IMR-90 (cell line): ENCODE data around the gene KCNMA1. TPM values are rescaled to one million over a fixed set of nuclear protein-coding genes. Genes with fewer than 3 reads are reported as not detected.

Source experiments
- ATAC-seq: fragments of 200-7000 bp; cut with Tn5 transposase; 2 replicates; pipeline ENCODE4 v1.9.1; 2020; ENCODE audit warnings: low read depth, mild to moderate bottlenecking, moderate library complexity
- BruUV-seq: library from RNA; stranded (reverse); fragments of 400-500 nt; replicated peaks from 2 replicates; lab custom pipeline; 2021; lab: Mats Ljungman, UMichigan
- CTCF ChIA-PET: fragments of 300-600 bp; formaldehyde crosslinking; extraction: SDS; loops from one replicate; lab custom pipeline; 2021; ENCODE audit warnings: antibody characterized with exemption; lab: Yijun Ruan, JAX
- POLR2A ChIA-PET: fragments of 300-600 bp; sonication (Branson Sonifier 250); formaldehyde crosslinking; loops from one replicate; lab custom pipeline; 2022; ENCODE audit warnings: antibody characterized with exemption; ENCODE audit not compliant: unreplicated experiment; lab: Charles Lee
- DNase-seq: peaks from one replicate; pipeline ENCODE4 v3.0.0; 2013
- H2AFZ ChIP-seq: replicated peaks from 2 replicates; pipeline ENCODE3; 2013; ENCODE audit warnings: low read length, mild to moderate bottlenecking; ENCODE audit not compliant: poor library complexity
- H2AK5ac ChIP-seq: 2 replicates; pipeline ENCODE4 v1.6.1; 2013; ENCODE audit warnings: low read depth, low read length, inconsistent platforms
- H2AK9ac ChIP-seq: replicated peaks from 2 replicates; pipeline ENCODE3; 2013; ENCODE audit warnings: mild to moderate bottlenecking, low read depth, low read length, moderate library complexity; ENCODE audit not compliant: poor library complexity
- H2BK120ac ChIP-seq: 2 replicates; pipeline ENCODE4 v1.6.1; 2013; ENCODE audit warnings: low read depth, low read length, inconsistent platforms
- H2BK15ac ChIP-seq: 3 replicates; pipeline ENCODE4 v1.6.1; 2013; ENCODE audit warnings: low read depth, low read length, inconsistent platforms
- H2BK20ac ChIP-seq: 2 replicates; pipeline ENCODE4 v1.6.1; 2013; ENCODE audit warnings: low read depth, mild to moderate bottlenecking, inconsistent platforms, low read length, moderate library complexity
- H2BK5ac ChIP-seq: 2 replicates; pipeline ENCODE4 v1.6.1; 2013; ENCODE audit warnings: mild to moderate bottlenecking, low read depth, low read length, inconsistent platforms; ENCODE audit not compliant: poor library complexity, severe bottlenecking
- H3K14ac ChIP-seq: replicated peaks from 2 replicates; pipeline ENCODE4 v1.6.1; 2013; ENCODE audit warnings: low read depth, low read length, inconsistent platforms
- H3K18ac ChIP-seq: 2 replicates; pipeline ENCODE4 v1.6.1; 2013; ENCODE audit warnings: low read depth, low read length, control low read depth
- H3K23ac ChIP-seq: 2 replicates; pipeline ENCODE4 v1.6.1; 2013; ENCODE audit warnings: low read depth, low read length, inconsistent platforms
- H3K27ac ChIP-seq: 2 replicates; pipeline ENCODE4 v1.5.1; 2013; ENCODE audit warnings: mild to moderate bottlenecking, control low read depth, low read length; ENCODE audit not compliant: insufficient read depth
- H3K27me3 ChIP-seq: 2 replicates; pipeline ENCODE4 v1.6.1; 2013; ENCODE audit warnings: low read length; ENCODE audit not compliant: control insufficient read depth, insufficient read depth
- H3K36me3 ChIP-seq: 2 replicates; pipeline ENCODE4 v1.6.1; 2013; ENCODE audit warnings: low read length, mixed read lengths; ENCODE audit not compliant: control insufficient read depth, insufficient read depth
- H3K4ac ChIP-seq: 2 replicates; pipeline ENCODE4 v1.6.1; 2013; ENCODE audit warnings: low read depth, low read length, inconsistent platforms
- H3K4me1 ChIP-seq: 2 replicates; pipeline ENCODE4 v1.6.1; 2013; ENCODE audit warnings: low read length, mixed read lengths; ENCODE audit not compliant: control insufficient read depth, insufficient read depth
- H3K4me2 ChIP-seq: 2 replicates; pipeline ENCODE4 v1.6.1; 2013; ENCODE audit warnings: low read depth, mild to moderate bottlenecking, control low read depth, low read length, moderate library complexity
- H3K4me3 ChIP-seq: 2 replicates; pipeline ENCODE4 v1.5.1; 2013; ENCODE audit warnings: low read depth, mild to moderate bottlenecking, control low read depth, low read length, moderate library complexity; ENCODE audit not compliant: insufficient read depth
- H3K56ac ChIP-seq: 2 replicates; pipeline ENCODE4 v1.6.1; 2013; ENCODE audit warnings: low read length, inconsistent platforms; ENCODE audit not compliant: insufficient read depth; ENCODE audit errors: extremely low read depth
- H3K79me1 ChIP-seq, 2 experiments: 2 replicates each; pipeline ENCODE4 v1.6.1; 2013; ENCODE audit warnings: low read length in 2 of 2, inconsistent platforms in 1 of 2, low read depth in 1 of 2
- H3K9ac ChIP-seq: 2 replicates; pipeline ENCODE4 v1.6.1; 2013; ENCODE audit warnings: low read depth, low read length, control low read depth
- H3K9me1 ChIP-seq: 2 replicates; pipeline ENCODE4 v1.6.1; 2013; ENCODE audit warnings: low read length, inconsistent platforms; ENCODE audit not compliant: insufficient read depth
- H3K9me3 ChIP-seq: 2 replicates; pipeline ENCODE4 v1.6.1; 2013; ENCODE audit warnings: low read length; ENCODE audit not compliant: control insufficient read depth, insufficient read depth
- H4K20me1 ChIP-seq: 2 replicates; pipeline ENCODE4 v1.6.1; 2013; ENCODE audit warnings: low read length, inconsistent platforms; ENCODE audit not compliant: insufficient read depth
- H4K5ac ChIP-seq: 2 replicates; pipeline ENCODE4 v1.6.1; 2013; ENCODE audit warnings: mild to moderate bottlenecking, low read depth, low read length, control low read depth
- H4K8ac ChIP-seq, 2 experiments: 2 replicates each; pipeline ENCODE4 v1.6.1; 2013; ENCODE audit warnings: low read depth in 2 of 2, low read length in 2 of 2, control low read depth in 1 of 2, inconsistent platforms in 1 of 2
- H4K91ac ChIP-seq: 2 replicates; pipeline ENCODE4 v1.6.1; 2013; ENCODE audit warnings: low read depth, low read length, inconsistent platforms; ENCODE audit not compliant: insufficient read depth
- BHLHE40 ChIP-seq: fragments of 150-350 bp; IDR thresholded peaks from 2 replicates; pipeline ENCODE4 v1.6.1; 2016; ENCODE audit warnings: mild to moderate bottlenecking, low read depth, low read length
- CEBPB ChIP-seq: IDR thresholded peaks from 2 replicates; pipeline ENCODE4 v1.6.1; 2012; ENCODE audit warnings: low read depth, low read length, improper control_type of control experiment
- CTCF ChIP-seq: conservative IDR thresholded peaks from 2 replicates; pipeline ENCODE4 v1.5.1; 2012; ENCODE audit warnings: mild to moderate bottlenecking, low read depth, low read length, improper control_type of control experiment
- ELK1 ChIP-seq: fragments of 150-350 bp; IDR thresholded peaks from 2 replicates; pipeline ENCODE4 v1.6.1; 2016; ENCODE audit warnings: low read depth, mild to moderate bottlenecking, low read length, moderate library complexity, borderline replicate concordance
- FOS ChIP-seq: fragments of 150-350 bp; IDR thresholded peaks from 2 replicates; pipeline ENCODE4 v1.6.1; 2016; ENCODE audit warnings: low read depth, low read length
- NFE2L2 ChIP-seq: fragments of 150-350 bp; IDR thresholded peaks from 2 replicates; pipeline ENCODE4 v1.6.1; 2016; ENCODE audit warnings: low read depth, mild to moderate bottlenecking, low read length
- RAD21 ChIP-seq: IDR thresholded peaks from 2 replicates; pipeline ENCODE4 v1.6.1; 2012; ENCODE audit warnings: low read length, improper control_type of control experiment
- RCOR1 ChIP-seq: IDR thresholded peaks from 2 replicates; pipeline ENCODE4 v1.6.1; 2012; ENCODE audit warnings: mild to moderate bottlenecking, low read length, improper control_type of control experiment; ENCODE audit not compliant: insufficient replicate concordance
- RFX5 ChIP-seq: IDR thresholded peaks from 2 replicates; pipeline ENCODE4 v1.8.0; 2012; ENCODE audit warnings: low read depth, mild to moderate bottlenecking, low read length, moderate library complexity
- SMC3 ChIP-seq: fragments of 150-350 bp; IDR thresholded peaks from 2 replicates; pipeline ENCODE4 v1.6.1; 2016; ENCODE audit warnings: low read depth, mild to moderate bottlenecking, antibody characterized with exemption, low read length, moderate library complexity
- USF2 ChIP-seq: fragments of 150-350 bp; IDR thresholded peaks from 2 replicates; pipeline ENCODE4 v1.6.1; 2017; ENCODE audit warnings: mild to moderate bottlenecking, antibody characterized with exemption, low read length, low read depth
- WGBS, 2 experiments: methylation state at CpG; one replicate each; pipeline versions ENCODE4 v1.1.5 to v1.1.7; 2013; ENCODE audit warnings: missing lambda C conversion rate in 2 of 2; ENCODE audit not compliant: insufficient read length in 1 of 2; ENCODE audit errors: extremely low coverage in 2 of 2; 5-methylcytosine and 5-hydroxymethylcytosine counted together
- dilution Hi-C: fragments of 300-500 bp; cut with HindIII; formaldehyde crosslinking; loops from one replicate; pipeline ENCODE4 v1.14.3; 2018; ENCODE audit warnings: low sequenced_read_pairs; ENCODE audit not compliant: unreplicated experiment
- in situ Hi-C: fragments of 300-500 bp; cut with MboI; formaldehyde crosslinking; loops from 3 replicates; pipeline ENCODE4 v1.14.3; 2019; ENCODE audit warnings: low sequenced_read_pairs, inconsistent platforms, mixed read lengths
- intact Hi-C: fragments of 100-400 bp; cut with micrococcal nuclease; formaldehyde crosslinking; loops from 2 replicates; pipeline ENCODE4 v1.10.0; 2022
- polyA plus RNA-seq, 3 experiments: library from polyadenylated mRNA; depleted of rRNA; stranded (reverse); fragments of >200 nt; gene quantifications; 2 replicates each; pipeline ENCODE4 v1.2.3, GENCODE V29; 2012; ENCODE audit warnings: low replicate concordance in 1 of 3
- total RNA-seq: library from RNA; depleted of rRNA; stranded (reverse); fragments of >200 nt; gene quantifications from 2 replicates; pipeline ENCODE4 v1.2.3, GENCODE V29; 2012

KCNMA1 gene
- total and polyA plus RNA-seq, 2 of the 4 experiments (the other 2 are of a cell fraction) = 25.6 to 29.6 TPM

GRCh38 chr10:77291596-77292505 is 345.8 kb downstream of the KCNMA1 start:
- H3K18ac ChIP-seq = no peak overlapping the region
- intact Hi-C loops = loop anchor here (5.0 kb wide), 1 partner anchor 95 kb away; no protein-coding TSS in a partner anchor
- ChIA-PET CTCF (no interaction called here), POLR2A (no interaction called here)
- no peak overlapping the region; the same call in 1 of the 2 replicates for H3K9ac ChIP-seq
- no peak overlapping the region; the same call in 1 of the 2 replicates for H3K27ac ChIP-seq
- no peak for ATAC-seq
- H4K8ac ChIP-seq = peak overlapping the region; percentile 64 to 70; a peak in 3 of 4 replicates
- WGBS, 2 experiments = no CpG with 5 or more reads among the region's 10 CpGs
- TF ChIP-seq RCOR1 (no peak), CTCF (no peak), CEBPB (no peak), RFX5 (no peak), BHLHE40 (no peak), NFE2L2 (no peak), ELK1 (no peak), SMC3 (no peak), USF2 (no peak), RAD21 (no peak), FOS (no peak)
- peak overlapping the region; percentile 72; the same call in 2 of the 3 replicates for H2BK15ac ChIP-seq
- DNase-seq = peak; percentile 40
- peak overlapping the region; percentile 57 for H2BK5ac ChIP-seq
- peaks cover 0 to 3% of the 10 kb centered on the region in 2 experiments; a peak in 1 of 4 replicates for H3K79me1 ChIP-seq
- peak overlapping the region; percentile 71 for H3K14ac ChIP-seq
- in situ Hi-C loops = no loop called here
- H2AK9ac ChIP-seq = no peak overlapping the region
- H3K4me3 ChIP-seq = no peak overlapping the region
- H3K27me3 ChIP-seq = no peaks in the 10 kb centered on the region
- H2AFZ ChIP-seq = no peak overlapping the region
- no peaks in the 10 kb centered on the region for H3K9me3 ChIP-seq
- dilution Hi-C loops = no loop called here
- no peak overlapping the region for H3K4me2 ChIP-seq
- H2BK20ac ChIP-seq = peak overlapping the region; percentile 93
- no TSS peak for BruUV-seq
- H4K91ac ChIP-seq = peak overlapping the region; percentile 73
- peaks cover 11% of the 10 kb centered on the region; the same call in 1 of the 2 replicates for H3K9me1 ChIP-seq
- H2BK120ac ChIP-seq = peak overlapping the region; percentile 94
- H2AK5ac ChIP-seq = peak overlapping the region; percentile 74
- peaks cover 17% of the 10 kb centered on the region for H3K4me1 ChIP-seq
- H4K20me1 ChIP-seq = no peaks in the 10 kb centered on the region
- peak overlapping the region; percentile 76 for H3K23ac ChIP-seq
- H3K56ac ChIP-seq = peak overlapping the region; percentile 63
- H3K36me3 ChIP-seq = no peaks in the 10 kb centered on the region
- no peak overlapping the region for H4K5ac ChIP-seq
- H3K4ac ChIP-seq = peak overlapping the region; percentile 76
